SK-N-SH (cell line): ENCODE measurements around the gene JAKMIP1. TPM values are rescaled to one million over a fixed set of nuclear protein-coding genes. Genes with fewer than 3 reads are reported as not detected.

ENCODE experiments used
- CTCF ChIA-PET: fragments of 300-600, 350-600 bp; formaldehyde crosslinking; extraction: SDS; loops from one replicate; lab custom pipeline; 2021; lab: Yijun Ruan, JAX
- POLR2A ChIA-PET: fragments of 350-600 bp; sonication (Branson Sonifier 250); formaldehyde crosslinking; extraction: SDS; loops from one replicate; lab custom pipeline; 2020; ENCODE audit warnings: antibody characterized with exemption, inconsistent platforms; lab: Yijun Ruan, JAX
- DNase-seq: peaks from one replicate; pipeline ENCODE4 v3.0.0; 2012
- H2AFZ ChIP-seq: fragments of 200-600 bp; sonication (generic); 2 replicates; pipeline ENCODE4 v1.8.1; 2016; ENCODE audit warnings: antibody characterized with exemption, mild to moderate bottlenecking, low read depth
- H3F3A ChIP-seq: fragments of 200-600 bp; sonication (generic); replicated peaks from 2 replicates; pipeline ENCODE3; 2016; ENCODE audit warnings: antibody characterized with exemption, mild to moderate bottlenecking; ENCODE audit not compliant: insufficient read depth
- H3K27ac ChIP-seq, 2 experiments: fragments of 200-500 bp in 1 of 2; fragments of 200-600 bp in 1 of 2; sonication (Bioruptor generic) in 1 of 2; sonication (generic), shearing (Covaris generic) in 1 of 2; 2 replicates each; pipeline versions ENCODE4 v1.5.1 to v1.6.1; 2014 to 2016; ENCODE audit warnings: low read depth in 2 of 2, inconsistent platforms in 1 of 2, low read length in 1 of 2, mild to moderate bottlenecking in 1 of 2, mixed read lengths in 1 of 2
- H3K27me3 ChIP-seq: fragments of 200-600 bp; sonication (generic), shearing (Covaris generic); 2 replicates; pipeline ENCODE4 v1.6.1; 2016; ENCODE audit warnings: mixed run types; ENCODE audit not compliant: insufficient read depth
- H3K36me3 ChIP-seq, 2 experiments: fragments of 200-500 bp in 1 of 2; fragments of 200-600 bp in 1 of 2; sonication (Bioruptor generic) in 1 of 2; sonication (generic) in 1 of 2; replicated peaks in 1 of 2; 2 replicates each; pipeline versions ENCODE3 to v1.5.1; 2014 to 2016; ENCODE audit warnings: low read length in 1 of 2, mild to moderate bottlenecking in 1 of 2; ENCODE audit not compliant: insufficient read depth in 2 of 2, control insufficient read depth in 1 of 2
- H3K4me1 ChIP-seq, 2 experiments: fragments of 200-500 bp in 1 of 2; fragments of 200-600 bp in 1 of 2; sonication (Bioruptor generic) in 1 of 2; sonication (generic), shearing (Covaris generic) in 1 of 2; 2 replicates each; pipeline versions ENCODE4 v1.5.1 to v1.6.1; 2014 to 2016; ENCODE audit warnings: low read depth in 1 of 2, low read length in 1 of 2, mixed run types in 1 of 2; ENCODE audit not compliant: insufficient read depth in 2 of 2, control insufficient read depth in 1 of 2
- H3K4me2 ChIP-seq: fragments of 200-600 bp; sonication (generic), shearing (Covaris generic); 2 replicates; pipeline ENCODE4 v1.6.1; 2017; ENCODE audit warnings: mixed run types
- H3K4me3 ChIP-seq, 2 experiments: fragments of 200-500 bp in 1 of 2; fragments of 200-600 bp in 1 of 2; sonication (Bioruptor generic) in 1 of 2; sonication (generic), shearing (Covaris generic) in 1 of 2; 2 replicates each; pipeline versions ENCODE4 v1.5.1 to v1.8.1; 2014 to 2016; ENCODE audit warnings: low read depth in 2 of 2, inconsistent platforms in 1 of 2, low read length in 1 of 2, mild to moderate bottlenecking in 1 of 2, mixed read lengths in 1 of 2, moderate library complexity in 1 of 2
- H3K79me2 ChIP-seq: fragments of 200-600 bp; sonication (generic); 2 replicates; pipeline ENCODE4 v1.8.1; 2017; ENCODE audit warnings: mild to moderate bottlenecking; ENCODE audit not compliant: insufficient read depth
- H3K9ac ChIP-seq: fragments of 200-600 bp; sonication (generic); 2 replicates; pipeline ENCODE4 v1.6.1; 2017; ENCODE audit warnings: mixed run types
- H3K9me2 ChIP-seq: fragments of 200-600 bp; sonication (generic); 2 replicates; pipeline ENCODE4 v1.6.1; 2017; ENCODE audit warnings: mixed run types
- H3K9me3 ChIP-seq: fragments of 200-600 bp; sonication (generic); 2 replicates; pipeline ENCODE4 v1.6.1; 2017; ENCODE audit warnings: mixed run types, mild to moderate bottlenecking, moderate library complexity
- H4K20me1 ChIP-seq: fragments of 200-600 bp; sonication (generic); 2 replicates; pipeline ENCODE4 v1.6.1; 2017; ENCODE audit warnings: mild to moderate bottlenecking, mixed run types; ENCODE audit not compliant: insufficient read depth
- CHD2 ChIP-seq: fragments of 150-350 bp; IDR thresholded peaks from 2 replicates; pipeline ENCODE4 v1.6.1; 2018; ENCODE audit warnings: low read length; ENCODE audit not compliant: partially characterized antibody
- CTCF ChIP-seq: fragments of 200-600 bp; sonication (generic); IDR thresholded peaks from 2 replicates; pipeline ENCODE4 v1.6.1; 2017; ENCODE audit warnings: antibody characterized with exemption, mild to moderate bottlenecking, moderate library complexity
- ELF1 ChIP-seq: IDR thresholded peaks from 2 replicates; pipeline ENCODE4 v1.4.0; 2012
- EP300 ChIP-seq, 2 experiments: IDR thresholded peaks; 2 replicates each; pipeline versions ENCODE4 v1.4.0 to v1.6.1; 2012; ENCODE audit warnings: borderline replicate concordance in 1 of 2, low read depth in 1 of 2, low read length in 1 of 2
- EZH2phosphoT487 ChIP-seq: fragments of 200-600 bp; sonication (generic); IDR thresholded peaks from 2 replicates; pipeline ENCODE4 v1.6.1; 2017; ENCODE audit warnings: low read depth, mixed run types, mild to moderate bottlenecking, antibody characterized with exemption, moderate library complexity, borderline replicate concordance
- FOXM1 ChIP-seq: IDR thresholded peaks from 2 replicates; pipeline ENCODE4 v1.4.0; 2012; ENCODE audit warnings: low read depth, mild to moderate bottlenecking
- MAX ChIP-seq: IDR thresholded peaks from 2 replicates; pipeline ENCODE4 v1.4.0; 2012; ENCODE audit warnings: low read depth
- MXI1 ChIP-seq: IDR thresholded peaks from 2 replicates; pipeline ENCODE4 v1.6.1; 2012; ENCODE audit warnings: mild to moderate bottlenecking, low read depth, low read length, improper control_type of control experiment
- POLR2AphosphoS5 ChIP-seq: IDR thresholded peaks from 2 replicates; pipeline ENCODE4 v1.6.1; 2012; ENCODE audit warnings: low read depth, low read length
- RCOR1 ChIP-seq: fragments of 150-350 bp; IDR thresholded peaks from 2 replicates; pipeline ENCODE4 v1.6.1; 2017; ENCODE audit warnings: antibody characterized with exemption, low read length
- SMC3 ChIP-seq: IDR thresholded peaks from 2 replicates; pipeline ENCODE4 v1.6.1; 2012; ENCODE audit warnings: low read depth, low read length, improper control_type of control experiment
- TCF12 ChIP-seq: IDR thresholded peaks from 2 replicates; pipeline ENCODE4 v1.4.0; 2012
- TEAD4 ChIP-seq: IDR thresholded peaks from 2 replicates; pipeline ENCODE4 v1.4.0; 2012; ENCODE audit warnings: mild to moderate bottlenecking, borderline replicate concordance; ENCODE audit not compliant: insufficient read depth
- USF2 ChIP-seq: fragments of 150-350 bp; IDR thresholded peaks from 2 replicates; pipeline ENCODE4 v1.6.1; 2017; ENCODE audit warnings: antibody characterized with exemption, low read length, low read depth, borderline replicate concordance
- WGBS: methylation state at CpG from one replicate; pipeline ENCODE4 v1.1.6; 2017; ENCODE audit warnings: low lambda C conversion rate; 5-methylcytosine and 5-hydroxymethylcytosine counted together
- polyA plus RNA-seq, 3 experiments: library from polyadenylated mRNA; depleted of rRNA; stranded (reverse); fragments of >200 nt; gene quantifications; 2 replicates each; pipeline ENCODE4 v1.2.3, GENCODE V29; 2012

Gene JAKMIP1
- polyA plus RNA-seq, 1 of the 3 experiments (the other 2 are of a cell fraction): 0.54 TPM

- Histone ChIP-seq H3K9me2 (no peaks in the 10 kb centered on the region), H3K36me3 (no peaks in the 10 kb centered on the region), H2AFZ (no peak overlapping the region), H3K4me3 (no peak overlapping the region), H3K9ac (no peak overlapping the region), H3K27ac (no peak overlapping the region; a peak in 1 of 4 replicates), H3K79me2 (no peaks in the 10 kb centered on the region), H3K9me3 (no peaks in the 10 kb centered on the region), H3K27me3 (no peaks in the 10 kb centered on the region), H3K4me2 (no peak overlapping the region), H3F3A (no peaks in the 10 kb centered on the region), H4K20me1 (no peaks in the 10 kb centered on the region), H3K4me1 (peaks cover 0 to 9% of the 10 kb centered on the region in 2 experiments; a peak in 1 of 4 replicates)
- ChIA-PET POLR2A (no interaction called here), CTCF (interaction anchor here (0.7 to 10.5 kb wide), 5 partner anchors 9 to 239 kb away, joined by 3 to 107 read pairs (median 5); no protein-coding TSS in a partner anchor)
- TF ChIP-seq TEAD4: no peak
- no peak for TF ChIP-seq ELF1
- TF ChIP-seq MAX: no peak
- no peak for DNase-seq
- 41% methylated on average over 5 of the region's 5 CpGs for WGBS
Measured at GRCh38 chr4:6012200-6012599, 188.1 kb downstream of the JAKMIP1 start.

- Histone ChIP-seq H3K9ac (no peak overlapping the region), H3K9me3 (no peaks in the 10 kb centered on the region), H3K4me2 (no peak overlapping the region), H3F3A (no peaks in the 10 kb centered on the region), H4K20me1 (no peaks in the 10 kb centered on the region), H3K4me3 (no peak overlapping the region), H3K4me1 (peaks cover 0 to 9% of the 10 kb centered on the region in 2 experiments; a peak in 1 of 4 replicates), H3K9me2 (no peaks in the 10 kb centered on the region), H3K36me3 (no peaks in the 10 kb centered on the region), H3K79me2 (no peaks in the 10 kb centered on the region), H3K27ac (no peak overlapping the region; a peak in 1 of 4 replicates), H2AFZ (no peak overlapping the region), H3K27me3 (no peaks in the 10 kb centered on the region)
- POLR2A ChIA-PET: no interaction called here
- CTCF ChIA-PET: interaction anchor here (0.7 to 10.5 kb wide), 6 partner anchors 9 to 239 kb away, joined by 3 to 107 read pairs (median 6); no protein-coding TSS in a partner anchor
- WGBS: 19% methylated on average over 6 of the region's 8 CpGs
- peak; percentile 73 for DNase-seq
- TF ChIP-seq CHD2 (peak; percentile 44), CTCF (no peak), MXI1 (peak; percentile 93)
Measured at GRCh38 chr4:6011686-6012085, 188.7 kb downstream of the JAKMIP1 start.

- Histone ChIP-seq H4K20me1 (no peaks in the 10 kb centered on the region), H3K27ac (no peak overlapping the region; a peak in 1 of 4 replicates), H3K36me3 (no peaks in the 10 kb centered on the region), H3K9ac (no peak overlapping the region), H3K9me2 (no peaks in the 10 kb centered on the region), H3K79me2 (no peaks in the 10 kb centered on the region), H3K4me2 (no peak overlapping the region), H3K27me3 (no peaks in the 10 kb centered on the region), H3K9me3 (no peaks in the 10 kb centered on the region), H2AFZ (no peak overlapping the region), H3K4me1 (peaks cover 0 to 9% of the 10 kb centered on the region in 2 experiments; a peak in 1 of 4 replicates), H3F3A (no peaks in the 10 kb centered on the region), H3K4me3 (no peak overlapping the region)
- WGBS: 47% methylated on average over 10 of the region's 12 CpGs
- TF ChIP-seq SMC3 (no peak), POLR2AphosphoS5 (no peak), TEAD4 (no peak), RCOR1 (no peak), EZH2phosphoT487 (no peak), TCF12 (no peak), USF2 (no peak), EP300 (IDR thresholded peaks at IDR 0.05; ENCODE audit: borderline replicate concordance in 1 of 2, low read depth in 1 of 2, low read length in 1 of 2) (no peak), FOXM1 (no peak), MXI1 (no peak)
- ChIA-PET CTCF (interaction anchor here (0.7 to 10.5 kb wide), 7 partner anchors 9 to 315 kb away, joined by 3 to 107 read pairs (median 5); no protein-coding TSS in a partner anchor), POLR2A (no interaction called here)
- DNase-seq: no peak
Measured at GRCh38 chr4:6011271-6011671, 189.1 kb downstream of the JAKMIP1 start.
